ENCODE results near the gene RIPOR1.
"Not testable (repeated sequence)": the region's sequence is repeated elsewhere in the genome, so short reads cannot be mapped to it uniquely, and the experiment has no call there.

Gene RIPOR1

DNA sequence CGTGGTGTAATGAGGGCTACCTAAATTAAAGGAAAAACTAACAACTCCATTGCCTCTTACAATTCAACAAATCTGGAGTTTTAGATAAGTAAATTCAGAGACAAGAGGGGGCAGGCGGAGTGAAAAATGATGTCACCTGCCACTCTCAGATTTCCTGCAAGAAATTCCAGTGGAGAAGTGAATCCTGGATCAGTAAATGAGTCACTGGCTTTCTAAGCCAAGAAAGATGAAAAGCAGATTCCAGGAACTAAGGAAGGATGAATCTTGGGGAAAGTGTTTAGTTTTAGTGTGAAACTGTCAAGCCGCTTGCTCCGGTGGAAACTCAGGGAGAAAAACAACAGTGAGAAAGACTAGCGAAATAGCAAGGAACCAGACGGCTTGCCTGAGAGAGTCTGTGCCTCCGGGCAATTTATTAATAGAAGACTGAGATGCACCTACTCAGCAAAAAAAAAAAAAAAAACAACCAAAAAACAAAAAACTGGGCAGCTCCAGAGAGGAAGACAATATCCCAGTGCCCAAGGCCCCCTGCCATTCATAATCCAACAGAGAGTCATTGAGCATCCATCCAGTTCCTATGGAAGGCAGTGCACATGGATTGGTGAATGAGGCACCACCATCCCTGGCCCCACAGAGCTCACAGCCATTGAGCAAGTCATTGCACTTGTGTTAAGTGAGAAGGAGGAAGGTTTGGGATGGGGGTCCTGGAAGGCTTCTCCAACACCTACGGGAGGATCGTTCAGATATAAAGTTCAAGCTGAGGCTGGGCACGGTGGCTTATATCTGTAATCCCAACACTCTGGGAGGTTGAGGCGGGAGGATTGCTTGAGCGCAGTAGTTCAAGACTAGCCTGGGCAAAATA lies 12.1 kb upstream of the RIPOR1 start:
- DNase-seq, result no peak

DNA sequence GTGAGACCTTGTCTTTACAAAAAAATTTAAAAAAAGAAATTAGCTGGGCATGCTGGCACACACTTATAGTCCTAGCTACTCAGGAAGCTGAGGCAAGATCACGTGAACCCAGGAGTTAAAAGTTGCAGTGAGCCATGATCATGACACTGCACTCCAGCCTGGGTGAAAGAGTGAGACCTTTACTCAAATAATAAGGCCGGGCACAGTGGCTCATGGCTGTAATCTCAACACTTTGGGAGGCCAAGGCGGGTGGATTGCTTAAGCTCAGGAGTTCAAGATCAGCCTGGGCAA lies 11.5 kb upstream of the RIPOR1 start:
- DNase-seq, result no peak

DNA sequence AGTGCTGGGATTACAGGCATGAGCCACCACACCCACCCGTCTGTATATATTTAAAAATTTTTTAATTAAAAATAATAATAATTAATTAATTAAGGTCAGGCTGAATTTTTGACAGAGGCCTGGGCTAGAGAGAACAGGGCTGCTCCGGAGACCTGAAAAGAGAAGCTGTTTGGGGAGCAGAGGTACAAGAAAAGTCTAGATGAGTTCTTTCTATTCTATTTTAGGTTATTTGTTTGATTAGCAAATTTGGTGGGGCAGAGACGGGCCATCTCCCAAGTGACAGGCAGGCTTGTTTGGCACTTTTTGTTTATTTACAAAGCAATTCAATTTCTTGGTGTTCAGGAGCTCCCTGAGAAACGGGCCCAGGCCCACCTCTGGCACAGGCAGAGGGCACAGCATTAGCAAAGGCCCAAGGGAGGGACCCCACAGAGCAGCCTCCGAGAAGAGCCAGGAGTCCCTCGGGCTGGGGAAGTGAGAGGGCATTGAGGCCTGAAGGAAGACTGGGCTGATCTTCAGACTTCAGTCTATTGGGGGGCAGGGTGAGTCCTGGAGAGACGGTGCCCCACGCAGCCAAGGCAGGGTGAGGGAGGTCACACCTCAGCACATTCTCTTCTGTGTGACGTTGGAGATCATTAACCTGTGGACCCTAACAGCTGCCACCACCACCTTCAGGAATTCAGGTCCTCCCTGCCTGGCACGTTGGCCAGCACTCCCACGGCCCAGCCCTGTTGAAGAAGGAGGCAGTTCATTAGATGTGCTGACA lies 10.8 kb upstream of the RIPOR1 start:
- no peak for DNase-seq

DNA sequence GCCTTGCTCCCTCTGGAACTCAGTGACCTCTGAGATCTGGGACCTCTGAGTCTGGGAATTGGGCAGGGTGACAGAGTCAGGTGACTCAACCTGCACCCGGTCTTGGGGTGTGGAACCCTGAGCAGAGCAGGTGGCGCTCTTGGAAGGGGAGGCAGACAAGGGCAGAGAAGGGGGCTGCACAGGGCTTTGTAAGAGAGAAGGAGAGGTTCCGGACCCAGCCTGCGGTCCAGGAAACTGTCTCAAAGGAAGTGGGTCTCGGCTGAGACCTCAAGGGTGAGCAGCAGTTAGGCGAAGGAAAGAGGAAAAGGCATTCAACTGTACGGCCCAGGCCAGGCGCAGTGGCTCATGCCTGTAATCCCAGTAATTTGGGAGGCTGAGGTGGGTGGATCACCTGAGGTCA lies 10.0 kb upstream of the RIPOR1 start:
- no peak for DNase-seq

DNA sequence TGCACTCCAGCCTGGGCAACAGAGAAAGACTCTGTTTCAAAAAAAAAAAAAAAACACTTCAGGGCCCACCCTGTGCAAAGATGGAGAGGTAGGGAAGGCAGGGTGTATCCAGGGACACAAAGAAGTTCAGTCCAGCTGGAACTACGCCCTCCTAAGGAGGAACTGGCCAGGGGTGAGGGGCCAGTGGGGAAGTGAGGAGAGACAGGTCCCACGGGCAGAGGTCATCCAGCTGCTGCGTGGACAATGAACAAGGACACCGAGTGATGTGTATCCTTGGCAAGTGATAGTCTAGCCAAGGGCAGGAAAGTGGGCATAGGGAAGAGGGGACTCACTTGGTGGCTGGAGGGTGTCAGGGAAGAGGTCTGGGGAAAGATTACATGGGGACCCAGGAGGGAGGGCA lies 9.4 kb upstream of the RIPOR1 start:
- DNase-seq, result no peak

DNA sequence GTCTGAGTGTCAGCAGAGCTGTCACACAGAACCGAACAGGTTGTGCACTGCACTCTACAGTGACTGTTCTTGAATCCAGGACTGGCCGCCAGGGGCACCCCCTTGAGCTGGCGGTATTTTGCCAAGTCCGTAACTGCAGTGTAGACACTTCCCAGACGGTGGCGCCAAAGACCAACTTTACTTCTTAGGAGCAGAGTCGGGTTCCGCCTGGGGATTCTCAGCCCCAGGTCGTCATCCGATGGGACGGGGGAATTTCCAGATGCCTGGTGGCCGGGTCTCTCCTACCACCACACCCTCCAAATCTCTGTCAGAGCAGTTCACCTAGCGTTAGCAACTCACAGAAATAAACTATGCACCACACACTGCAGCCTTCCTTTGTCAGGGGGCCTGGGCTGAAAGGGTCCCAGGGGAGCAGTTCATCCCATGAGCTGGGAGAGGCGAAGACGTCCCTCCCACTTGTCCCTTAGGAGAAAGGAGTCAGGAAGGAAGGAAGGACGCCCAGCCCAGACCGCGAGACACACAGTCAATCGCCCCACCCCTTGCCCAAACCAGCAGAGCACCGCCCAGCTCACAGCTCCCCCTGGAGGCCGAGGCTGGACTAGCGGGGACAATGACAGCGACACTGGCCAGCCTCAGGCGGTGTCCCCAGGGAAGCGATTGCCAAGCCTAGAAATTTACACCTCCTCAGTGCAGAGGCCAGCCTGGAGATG lies 7.4 kb upstream of the RIPOR1 start:
- peak; percentile 97 for DNase-seq

DNA sequence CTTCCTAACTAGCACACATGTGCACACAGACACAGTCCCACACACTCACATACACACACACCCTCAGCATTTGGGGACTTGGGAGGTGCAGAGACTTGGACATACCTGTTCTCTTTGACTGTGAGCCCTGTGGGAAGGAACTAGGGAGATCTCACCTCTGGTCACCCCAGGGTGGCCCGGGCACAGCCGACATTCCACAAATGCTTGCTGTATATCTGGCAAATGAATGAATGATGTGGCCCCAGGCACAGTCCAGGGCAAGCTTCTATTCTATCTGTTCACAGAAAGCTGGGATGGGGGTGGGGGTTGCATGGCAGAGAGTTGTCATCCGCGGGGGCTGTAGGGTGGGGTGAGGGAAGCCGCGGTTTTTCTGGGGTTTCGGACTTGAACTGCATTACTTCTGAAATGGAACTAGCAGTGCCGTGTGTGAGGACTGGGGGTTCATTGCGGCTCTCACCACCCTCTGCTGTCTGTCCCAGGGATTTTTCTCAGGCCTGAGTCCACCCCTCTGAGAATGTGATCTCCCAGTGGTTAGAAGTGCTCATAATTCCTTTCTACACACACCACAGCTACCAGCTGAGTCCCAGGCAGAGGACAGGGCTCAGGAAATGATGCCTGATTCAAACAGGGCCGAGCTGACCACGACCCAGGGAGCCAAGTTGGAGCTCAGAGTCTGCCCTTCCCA lies 3.3 kb upstream of the RIPOR1 start:
- no peak for DNase-seq

DNA sequence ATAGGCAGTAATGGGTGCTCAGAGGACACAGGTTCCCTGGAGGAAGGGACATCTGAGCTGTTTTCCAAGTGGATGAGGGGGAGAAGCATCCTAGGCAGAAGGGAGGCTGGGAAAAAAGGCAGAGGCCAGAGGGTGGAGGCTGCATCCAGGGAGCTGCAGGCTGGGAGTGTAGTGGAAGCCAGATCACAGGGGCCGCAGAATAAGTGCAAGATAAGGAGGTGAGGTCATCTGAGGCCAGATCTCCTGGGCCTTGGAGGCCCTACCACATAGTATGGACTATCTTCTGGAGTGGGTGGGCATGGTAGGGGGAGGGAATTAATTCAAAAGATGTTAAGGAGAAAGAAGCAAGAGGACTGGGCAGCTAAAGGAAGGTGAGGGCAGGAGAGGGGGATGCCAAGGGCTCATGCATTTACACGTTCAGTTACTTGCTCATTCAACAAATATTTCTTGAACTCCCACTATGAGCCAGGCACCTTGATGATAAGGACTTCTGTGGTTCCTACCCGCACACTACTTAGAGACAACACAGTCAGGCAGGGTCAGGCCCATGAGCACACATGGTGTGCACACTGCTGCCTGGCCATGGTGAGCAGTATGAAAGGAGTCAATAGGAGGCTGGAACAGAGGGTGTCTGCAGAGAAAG lies 2.4 kb upstream of the RIPOR1 start:
- no peak for DNase-seq

DNA sequence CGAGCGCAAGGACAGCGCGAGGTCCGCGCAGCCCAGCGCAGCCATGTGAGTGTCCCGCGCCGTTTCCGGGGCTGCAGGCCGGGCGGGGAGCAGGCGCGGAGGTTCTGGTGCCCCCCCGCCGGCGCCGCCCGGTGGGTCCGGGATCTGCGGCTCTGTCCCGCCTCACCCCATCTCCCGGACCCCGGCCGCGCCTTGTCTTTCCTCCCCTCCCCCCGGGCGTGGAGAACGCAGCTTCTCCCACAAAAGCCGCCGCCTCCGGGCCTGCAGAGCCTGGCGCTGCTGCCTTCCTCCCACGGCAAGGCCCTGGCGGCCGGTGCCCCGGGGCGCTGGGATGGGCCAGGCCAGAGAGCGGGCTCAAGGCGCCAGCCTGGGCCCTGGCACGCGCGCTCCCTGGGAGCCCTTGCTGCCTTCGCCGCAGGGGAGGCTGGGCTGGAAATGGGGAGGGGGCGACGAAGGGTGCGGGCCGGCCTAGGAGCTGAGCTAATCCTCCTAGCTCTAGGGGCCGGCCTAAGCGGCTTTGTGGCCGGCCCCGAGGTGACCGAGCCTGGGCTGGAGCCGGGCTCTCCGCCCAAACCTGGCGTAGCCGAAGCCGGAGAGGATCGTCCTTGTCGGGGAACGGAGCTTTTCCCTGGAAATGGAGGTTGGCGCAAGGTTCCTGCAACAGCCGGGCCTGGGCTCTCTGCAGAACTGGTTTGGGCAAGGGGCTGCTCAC lies 397 bp downstream of the RIPOR1 start:
- no peak for DNase-seq

DNA sequence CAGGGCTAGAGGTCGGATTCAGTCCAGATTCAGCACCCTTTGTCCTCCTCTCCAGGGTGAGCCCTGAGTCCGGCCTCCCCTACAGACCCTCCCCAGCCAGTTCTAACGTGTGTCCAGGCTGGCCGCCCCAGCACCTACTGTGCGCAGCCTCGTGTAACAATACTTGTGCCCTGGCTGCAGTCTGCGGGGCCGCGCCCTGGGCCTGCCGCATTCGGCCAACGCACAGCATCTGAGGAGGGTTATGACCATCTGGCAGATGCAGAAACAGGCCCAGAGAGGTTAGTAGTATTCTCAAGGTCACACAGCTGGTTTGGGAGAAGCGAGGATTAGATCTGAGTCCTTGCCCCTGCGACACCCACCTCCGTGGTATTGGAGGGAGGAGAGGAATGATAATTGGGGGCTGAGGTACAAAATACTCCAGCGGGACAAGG lies 968 bp downstream of the RIPOR1 start:
- DNase-seq, result no peak

DNA sequence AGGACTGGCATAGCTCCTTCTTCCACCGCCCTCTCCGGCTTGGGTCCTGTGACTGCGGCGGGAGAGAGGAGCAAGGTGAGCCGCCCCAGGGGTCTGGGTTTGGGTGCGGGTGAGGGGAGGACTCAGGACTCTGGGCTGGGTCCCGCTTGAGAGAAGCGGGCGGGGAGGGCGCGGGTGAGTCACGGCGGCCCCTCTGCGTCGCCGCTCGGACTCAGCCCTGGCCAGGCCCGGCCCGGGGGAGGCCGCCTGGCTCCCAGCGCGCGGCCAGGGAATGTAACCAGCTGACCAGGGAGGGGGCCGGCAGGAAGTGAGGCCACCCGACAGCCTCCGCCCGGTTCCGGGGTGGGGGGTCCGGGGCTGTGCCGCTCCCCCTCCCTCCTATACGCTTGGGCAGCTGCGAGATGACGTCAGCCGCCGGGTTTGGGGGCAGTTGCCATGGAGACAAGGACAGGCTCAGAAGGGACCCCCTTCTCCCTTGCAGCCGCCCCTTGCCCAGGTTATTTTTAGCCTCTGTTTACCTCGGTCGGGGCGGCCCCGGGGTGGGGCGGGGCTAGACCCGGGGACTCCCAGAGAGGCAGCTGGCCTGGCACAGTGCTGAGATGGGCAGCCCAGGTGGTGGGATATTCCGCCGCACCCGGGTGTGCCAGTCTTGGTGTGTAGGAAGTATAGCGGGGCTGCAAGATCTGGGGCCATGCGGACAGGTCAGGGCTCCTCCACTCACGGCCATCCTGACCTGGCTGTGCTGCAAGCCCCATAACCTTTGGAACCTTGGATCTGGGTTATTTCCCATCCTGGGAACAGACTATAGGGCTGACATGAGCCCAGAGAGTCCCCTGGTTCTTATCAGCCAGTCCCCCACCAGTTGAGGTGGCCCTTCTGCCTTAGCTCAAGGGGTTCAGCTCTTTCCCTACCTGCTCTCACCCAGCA lies 1.6 kb downstream of the RIPOR1 start:
- no peak for DNase-seq

DNA sequence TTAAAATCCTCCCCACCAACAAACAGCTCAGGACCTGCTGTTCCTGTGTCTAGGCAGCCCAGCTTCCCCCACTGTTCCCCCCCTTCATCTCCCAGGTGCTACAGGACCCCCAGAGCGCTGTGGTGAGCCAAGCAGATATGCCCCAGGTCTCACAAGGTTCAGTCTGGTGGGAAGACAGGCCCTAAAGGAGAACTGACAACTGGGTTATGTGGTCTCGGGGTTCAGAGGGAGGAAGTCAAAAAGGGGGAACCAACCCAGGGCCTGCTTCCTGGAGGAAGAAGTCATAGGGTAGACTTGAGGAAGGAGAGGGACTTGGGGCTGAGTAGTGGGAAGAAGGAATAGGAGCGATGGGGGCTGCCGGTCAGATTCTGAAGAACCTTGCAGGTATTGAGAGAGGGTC lies 2.6 kb downstream of the RIPOR1 start:
- DNase-seq, result no peak

DNA sequence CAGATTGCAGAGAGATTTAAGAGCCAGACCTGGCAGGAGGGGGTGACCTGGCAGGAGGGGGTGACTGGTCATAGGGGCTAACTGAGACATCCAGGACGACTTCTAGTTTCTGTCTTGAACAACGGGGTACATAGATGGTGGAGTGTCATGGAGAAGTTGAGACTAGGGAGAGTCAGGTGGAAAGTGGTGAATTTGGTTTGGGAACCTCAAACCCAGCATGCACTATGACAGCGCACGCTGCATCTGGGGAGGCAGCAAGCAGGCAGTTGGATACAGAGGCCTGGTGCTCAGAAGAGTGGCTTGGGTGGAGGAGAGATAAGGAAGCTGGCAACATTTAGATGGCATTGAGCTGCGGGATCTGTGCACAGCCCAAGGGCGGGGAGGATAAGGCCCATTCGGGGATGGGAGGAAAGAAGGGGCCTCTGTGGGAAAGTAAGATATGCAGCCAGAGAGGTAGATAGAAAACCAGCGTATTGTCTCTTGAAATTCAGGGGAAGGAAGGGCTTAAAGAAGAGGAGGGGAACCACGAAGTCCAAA lies 4.5 kb downstream of the RIPOR1 start:
- DNase-seq, result no peak

DNA sequence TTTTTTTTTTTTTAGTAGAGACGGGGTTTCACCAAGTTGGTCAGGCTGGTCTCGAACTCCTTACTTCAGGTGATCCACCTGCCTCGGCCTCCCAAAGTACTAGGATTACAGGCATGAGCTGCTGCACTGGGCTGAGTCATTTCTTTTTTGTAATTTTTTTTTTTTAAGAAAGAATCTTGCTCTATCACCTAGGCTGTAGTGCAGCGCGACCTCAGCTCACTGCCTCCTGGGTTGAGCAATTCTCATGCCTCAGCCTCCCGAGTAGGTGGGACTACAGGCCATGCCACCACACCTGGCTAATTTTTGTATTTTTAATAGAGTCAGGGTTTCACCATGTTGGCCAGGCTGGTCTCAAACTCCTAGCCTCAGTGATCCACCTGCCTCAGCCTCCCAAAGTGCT lies 5.4 kb downstream of the RIPOR1 start:
- DNase-seq, result not testable (repeated sequence)

DNA sequence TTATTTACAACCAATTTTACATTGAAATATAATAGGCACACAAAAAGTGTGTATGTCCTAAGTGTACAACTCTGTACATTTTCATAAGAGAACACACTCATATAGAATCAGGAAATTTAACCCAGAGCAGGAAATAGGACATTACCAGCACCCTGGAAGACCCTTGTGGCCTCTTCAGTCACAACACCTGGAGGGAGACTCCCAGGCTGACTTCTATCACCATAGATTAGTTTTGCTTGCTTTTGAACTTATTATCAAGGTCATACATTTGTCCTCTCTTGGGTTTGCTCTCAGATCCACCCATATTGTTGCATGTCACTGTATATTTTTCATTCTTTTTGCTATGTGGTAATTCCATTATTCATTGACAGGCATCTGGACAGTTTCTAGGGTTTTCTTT lies 5.8 kb downstream of the RIPOR1 start:
- DNase-seq, result no peak

DNA sequence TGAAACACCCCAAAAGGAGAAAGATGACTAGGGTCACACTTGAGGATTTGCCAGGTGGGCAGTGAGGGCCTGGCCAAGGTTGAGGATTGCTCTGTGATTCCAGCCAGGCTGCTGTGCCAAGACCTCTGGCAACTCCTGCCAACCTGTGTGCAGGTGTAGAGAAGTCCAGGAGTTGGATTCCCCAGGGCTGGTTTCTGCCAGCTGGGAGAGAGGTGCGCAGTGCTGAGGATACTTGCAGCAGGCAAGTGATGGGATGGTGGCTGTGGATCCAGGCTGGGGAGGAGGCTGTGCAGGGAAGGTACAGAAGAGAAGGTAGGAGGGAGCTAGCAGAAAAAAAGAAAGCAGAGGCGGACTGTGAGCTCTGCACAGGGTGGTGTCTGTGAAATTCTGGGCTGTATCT lies 6.6 kb downstream of the RIPOR1 start:
- no peak for DNase-seq

DNA sequence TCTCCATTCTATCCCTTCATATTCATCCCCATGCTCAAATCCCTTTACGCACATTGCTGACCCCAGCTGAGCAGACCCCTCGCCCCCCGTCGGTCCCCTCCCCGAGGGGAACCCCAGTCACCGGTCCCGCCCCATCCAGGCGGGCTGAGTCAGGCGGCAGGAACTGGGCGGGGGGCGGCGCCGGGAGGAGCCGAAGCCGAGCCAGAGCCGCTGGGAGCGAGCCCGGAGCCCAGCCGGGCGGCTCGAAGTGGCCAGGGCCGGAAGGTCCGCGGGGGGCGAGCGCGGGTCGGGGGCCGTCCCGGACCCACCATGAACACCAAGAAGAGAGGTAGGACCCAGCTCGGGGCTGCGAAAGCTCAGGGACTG lies 8.6 kb downstream of the RIPOR1 start:
- DNase-seq, result no peak

DNA sequence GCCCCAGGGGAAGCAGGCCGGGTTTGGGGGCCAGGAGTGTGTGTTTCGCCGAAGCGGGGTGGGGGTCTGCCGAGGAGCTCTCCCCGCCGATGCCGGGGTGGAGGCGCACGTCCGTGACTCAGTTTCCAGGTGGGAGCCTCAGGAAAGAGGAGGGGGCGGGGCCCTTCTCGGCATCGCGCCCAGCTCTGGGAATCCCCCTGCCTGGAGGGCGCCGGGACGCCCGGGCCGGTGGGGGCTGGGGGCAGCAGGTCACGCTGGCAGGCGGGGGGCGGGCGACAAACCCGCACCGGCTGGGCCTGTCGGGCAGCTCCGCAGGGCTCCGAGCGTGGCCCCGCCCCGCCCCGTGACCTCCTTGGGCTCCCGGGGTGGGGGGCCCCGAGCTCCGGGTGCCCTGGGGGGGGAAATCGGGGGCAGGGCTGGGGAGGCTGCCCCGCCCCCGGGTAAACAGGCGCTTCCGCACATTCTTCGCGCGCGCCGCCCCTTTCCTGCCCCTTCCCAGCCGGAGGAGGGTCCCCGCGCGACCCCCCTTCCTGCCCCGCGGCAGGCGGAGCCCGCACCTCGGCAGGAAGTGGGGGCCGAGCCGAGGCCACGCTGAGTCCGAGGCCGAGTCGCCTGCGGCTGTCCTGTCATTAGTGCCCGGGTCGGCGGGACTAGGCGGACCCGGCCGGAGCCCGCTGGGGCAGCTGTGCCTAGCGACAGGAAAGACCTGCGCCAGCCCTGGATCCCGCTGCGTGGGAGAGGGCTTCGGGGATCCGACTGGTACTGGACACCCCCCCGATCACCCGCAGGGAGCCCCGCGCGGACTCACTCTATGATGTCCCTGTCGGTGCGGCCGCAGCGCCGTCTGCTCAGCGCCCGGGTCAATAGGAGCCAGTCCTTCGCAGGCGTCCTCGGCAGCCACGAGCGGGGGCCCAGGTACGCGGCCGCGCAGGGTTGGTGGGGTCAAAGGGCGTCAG lies 9.3 kb downstream of the RIPOR1 start:
- DNase-seq, result peak; percentile 64

DNA sequence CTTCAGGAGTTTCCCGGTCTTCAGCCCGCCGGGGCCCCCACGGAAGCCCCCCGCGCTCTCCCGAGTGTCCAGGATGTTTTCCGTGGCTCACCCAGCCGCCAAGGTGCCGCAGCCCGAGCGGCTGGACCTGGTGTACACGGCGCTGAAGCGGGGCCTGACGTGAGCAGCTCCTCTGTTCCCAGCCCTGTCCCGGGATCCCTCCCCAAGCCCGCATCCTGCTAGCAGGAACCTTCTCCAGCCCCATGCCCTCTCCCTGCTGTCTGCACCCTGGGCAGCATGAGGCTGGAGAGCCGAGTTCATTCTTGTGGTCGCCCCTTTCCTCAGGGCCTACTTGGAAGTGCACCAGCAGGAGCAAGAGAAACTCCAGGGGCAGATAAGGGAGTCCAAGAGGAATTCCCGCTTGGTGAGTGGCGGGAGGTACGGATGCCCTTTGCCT lies 10.1 kb downstream of the RIPOR1 start:
- no peak for DNase-seq

DNA sequence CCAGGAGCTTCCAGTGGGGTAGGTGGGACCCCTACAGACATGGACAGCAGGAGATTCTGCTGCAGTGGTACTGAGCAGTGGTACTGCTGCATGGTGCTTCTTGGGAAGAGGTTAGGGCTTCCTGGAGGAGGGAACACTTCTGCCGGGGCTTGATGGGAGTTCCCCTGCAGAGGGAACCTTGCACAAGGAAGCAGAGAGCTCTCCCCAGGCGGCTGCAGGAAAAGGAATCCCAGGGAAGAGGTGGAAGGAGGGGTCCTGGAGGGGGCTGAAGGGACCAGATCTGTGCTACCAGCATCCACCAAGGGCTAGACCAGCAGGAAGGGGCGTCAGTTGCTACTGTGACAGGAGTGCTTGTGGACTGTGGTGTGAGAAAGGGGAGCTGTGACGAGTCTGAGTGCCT lies 10.6 kb downstream of the RIPOR1 start:
- no peak for DNase-seq
